Left ventricle myocardium inferior (tissue), 1 donor: Measurements from ENCODE around the gene EPHB1. TPM values are rescaled to one million over a fixed set of nuclear protein-coding genes. Genes with fewer than 3 reads are reported as not detected.

Experiments
- DNase-seq: peaks from one replicate; pipeline ENCODE4 v3.0.0-alpha.2; 2020
- H3K27ac ChIP-seq: fragments of 200-600 bp; replicated peaks from 2 replicates; pipeline ENCODE4 v1.8.0; 2021
- H3K27me3 ChIP-seq: fragments of 200-600 bp; 2 replicates; pipeline ENCODE4 v1.8.0; 2021; ENCODE audit warnings: low read depth
- H3K36me3 ChIP-seq: fragments of 200-600 bp; 2 replicates; pipeline ENCODE4 v1.8.0; 2021
- H3K4me1 ChIP-seq: fragments of 200-600 bp; 2 replicates; pipeline ENCODE4 v1.8.0; 2021
- H3K4me3 ChIP-seq: fragments of 200-600 bp; 2 replicates; pipeline ENCODE4 v1.8.0; 2021; ENCODE audit warnings: mild to moderate bottlenecking, moderate library complexity
- H3K9me3 ChIP-seq: fragments of 200-600 bp; replicated peaks from 2 replicates; pipeline ENCODE4 v1.8.0; 2021
- intact Hi-C: fragments of 100-400 bp; cut with micrococcal nuclease; formaldehyde crosslinking; loops from one replicate; pipeline ENCODE4 v1.11.0; 2022
- total RNA-seq: library from RNA; stranded (reverse); fragmentation: NEBNext Ultra II Directional; extraction: Animal tissue kit (Norgen Biotek cat#: 25700); gene quantifications from one replicate; pipeline ENCODE4 v1.2.1, GENCODE V29; 2021
- TF ChIP-seq, protein P1 (sequence below): fragments of 200-600 bp; IDR thresholded peaks from 2 replicates; pipeline ENCODE4 v1.8.0; 2021; ENCODE audit warnings: antibody characterized with exemption, mild to moderate bottlenecking, borderline replicate concordance
- donor health status: DM: no; HTN: yes; CAD: no; lungs with severe emphysema.

The EPHB1 gene
- total RNA-seq, 1 donor from 2014 or later: 1.3 TPM

GRCh38 chr3:135261214-135261775, 466.2 kb downstream of the EPHB1 start:
- TF ChIP-seq, protein P1, sequence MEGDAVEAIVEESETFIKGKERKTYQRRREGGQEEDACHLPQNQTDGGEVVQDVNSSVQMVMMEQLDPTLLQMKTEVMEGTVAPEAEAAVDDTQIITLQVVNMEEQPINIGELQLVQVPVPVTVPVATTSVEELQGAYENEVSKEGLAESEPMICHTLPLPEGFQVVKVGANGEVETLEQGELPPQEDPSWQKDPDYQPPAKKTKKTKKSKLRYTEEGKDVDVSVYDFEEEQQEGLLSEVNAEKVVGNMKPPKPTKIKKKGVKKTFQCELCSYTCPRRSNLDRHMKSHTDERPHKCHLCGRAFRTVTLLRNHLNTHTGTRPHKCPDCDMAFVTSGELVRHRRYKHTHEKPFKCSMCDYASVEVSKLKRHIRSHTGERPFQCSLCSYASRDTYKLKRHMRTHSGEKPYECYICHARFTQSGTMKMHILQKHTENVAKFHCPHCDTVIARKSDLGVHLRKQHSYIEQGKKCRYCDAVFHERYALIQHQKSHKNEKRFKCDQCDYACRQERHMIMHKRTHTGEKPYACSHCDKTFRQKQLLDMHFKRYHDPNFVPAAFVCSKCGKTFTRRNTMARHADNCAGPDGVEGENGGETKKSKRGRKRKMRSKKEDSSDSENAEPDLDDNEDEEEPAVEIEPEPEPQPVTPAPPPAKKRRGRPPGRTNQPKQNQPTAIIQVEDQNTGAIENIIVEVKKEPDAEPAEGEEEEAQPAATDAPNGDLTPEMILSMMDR: no peak
- Histone ChIP-seq H3K27ac (no peak overlapping the region), H3K9me3 (no peaks in the 10 kb centered on the region), H3K4me3 (no peak overlapping the region), H3K4me1 (no peaks in the 10 kb centered on the region), H3K27me3 (peaks cover 21% of the 10 kb centered on the region), H3K36me3 (no peaks in the 10 kb centered on the region)
- no peak for DNase-seq
- intact Hi-C loops: no loop called here

DNA sequence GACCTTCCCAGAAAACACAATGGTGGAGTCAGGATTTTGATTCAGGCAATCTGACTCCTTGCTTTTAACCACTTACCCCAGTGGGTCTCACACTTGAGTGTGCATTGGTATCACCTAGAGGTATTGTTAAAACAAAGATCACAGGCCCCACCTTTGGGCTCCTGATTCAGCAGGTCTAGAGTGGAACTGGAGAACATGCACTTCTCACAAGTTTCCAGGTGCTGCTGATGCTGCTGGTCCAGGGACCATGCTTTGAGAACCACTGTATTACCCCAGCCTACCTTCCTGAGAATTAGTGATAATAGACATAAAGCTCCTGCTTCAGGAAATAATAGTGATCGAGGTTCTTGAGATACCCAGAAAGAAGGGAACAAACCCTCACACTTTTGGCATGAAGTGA, 466.9 kb downstream of the EPHB1 start:
- TF ChIP-seq, protein P1: no peak
- Histone ChIP-seq H3K4me3 (no peak overlapping the region), H3K4me1 (no peaks in the 10 kb centered on the region), H3K27ac (no peak overlapping the region), H3K9me3 (no peaks in the 10 kb centered on the region), H3K36me3 (no peaks in the 10 kb centered on the region), H3K27me3 (peaks cover 21% of the 10 kb centered on the region)
- intact Hi-C loops: no loop called here
- DNase-seq: no peak

GRCh38 chr3:135262441-135262840, 467.4 kb downstream of the EPHB1 start:
- intact Hi-C loops: no loop called here
- no peak for DNase-seq
- H3K36me3 ChIP-seq: no peaks in the 10 kb centered on the region
- H3K4me3 ChIP-seq: no peak overlapping the region
- no peak overlapping the region for H3K27ac ChIP-seq
- no peaks in the 10 kb centered on the region for H3K4me1 ChIP-seq
- TF ChIP-seq, protein P1: no peak
- no peaks in the 10 kb centered on the region for H3K9me3 ChIP-seq
- peaks cover 23% of the 10 kb centered on the region for H3K27me3 ChIP-seq

GRCh38 chr3:135263331-135263730, 468.3 kb downstream of the EPHB1 start:
- H3K27me3 ChIP-seq: peaks cover 24% of the 10 kb centered on the region
- H3K4me3 ChIP-seq: no peak overlapping the region
- no peaks in the 10 kb centered on the region for H3K4me1 ChIP-seq
- TF ChIP-seq, protein P1: no peak
- intact Hi-C loops: no loop called here
- H3K27ac ChIP-seq: no peak overlapping the region
- no peaks in the 10 kb centered on the region for H3K36me3 ChIP-seq
- DNase-seq: no peak
- H3K9me3 ChIP-seq: no peaks in the 10 kb centered on the region

DNA sequence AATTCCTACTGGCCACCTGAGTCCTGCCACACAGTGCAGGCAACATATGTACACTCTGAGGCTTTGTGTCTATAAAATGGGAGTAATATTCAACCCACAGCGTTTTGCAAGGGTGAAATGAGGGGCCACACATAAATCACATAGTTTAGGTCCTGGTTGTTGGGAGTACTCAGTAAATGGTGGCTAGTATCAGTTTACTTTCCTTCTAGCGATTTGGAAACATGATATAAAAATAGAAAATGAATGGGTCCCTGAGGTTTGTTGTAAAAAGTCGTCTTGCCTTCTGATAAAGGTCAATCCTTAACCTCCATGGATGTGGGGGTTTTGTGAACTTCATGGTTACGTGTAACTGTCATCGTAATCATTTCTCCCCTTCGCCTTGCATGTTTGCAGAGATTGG, 472.4 kb downstream of the EPHB1 start:
- Histone ChIP-seq H3K9me3 (no peaks in the 10 kb centered on the region), H3K36me3 (no peaks in the 10 kb centered on the region), H3K4me3 (no peak overlapping the region), H3K27ac (no peak overlapping the region), H3K27me3 (peaks cover 46% of the 10 kb centered on the region), H3K4me1 (no peaks in the 10 kb centered on the region)
- TF ChIP-seq, protein P1: no peak
- intact Hi-C loops: no loop called here
- DNase-seq: no peak
